Immature natural killer cell (primary cell): ENCODE results near the gene GJE1. TPM values are rescaled to one million over a fixed set of nuclear protein-coding genes. Genes with fewer than 3 reads are reported as not detected.

Source experiments
- DNase-seq, 3 donors: peaks; one replicate each; pipeline ENCODE4 v3.0.0; 2022; ENCODE audit warnings: mixed read lengths in 1 of 3
- H3K27ac Mint-ChIP-seq, 6 donors: one replicate each; pipeline ENCODE4 v1.8.0; 2020; ENCODE audit warnings: mixed read lengths in 6 of 6, mild to moderate bottlenecking in 5 of 6, inconsistent platforms in 4 of 6, moderate library complexity in 3 of 6
- H3K27me3 Mint-ChIP-seq, 3 donors: one replicate each; pipeline ENCODE4 v1.8.0; 2020 to 2021; ENCODE audit warnings: low read depth in 3 of 3, mild to moderate bottlenecking in 3 of 3, mixed read lengths in 3 of 3, moderate library complexity in 3 of 3, inconsistent platforms in 1 of 3
- H3K36me3 Mint-ChIP-seq, 3 donors: one replicate each; pipeline ENCODE4 v1.8.0; 2020; ENCODE audit warnings: mixed read lengths in 3 of 3, inconsistent platforms in 2 of 3, mild to moderate bottlenecking in 2 of 3
- H3K4me1 Mint-ChIP-seq, 2 donors: one replicate each; pipeline ENCODE4 v1.8.0; 2020; ENCODE audit warnings: inconsistent platforms in 2 of 2, mild to moderate bottlenecking in 2 of 2, mixed read lengths in 2 of 2, moderate library complexity in 1 of 2
- H3K4me3 Mint-ChIP-seq, 5 donors: one replicate each; pipeline ENCODE4 v1.8.0; 2020; ENCODE audit warnings: mild to moderate bottlenecking in 5 of 5, mixed read lengths in 5 of 5, inconsistent platforms in 3 of 5, moderate library complexity in 3 of 5
- H3K9me3 Mint-ChIP-seq, 6 donors: one replicate each; pipeline ENCODE4 v1.8.0; 2020; ENCODE audit warnings: mild to moderate bottlenecking in 6 of 6, mixed read lengths in 6 of 6, inconsistent platforms in 4 of 6, moderate library complexity in 3 of 6
- polyA plus RNA-seq, 3 donors: library from polyadenylated mRNA; unstranded; fragments of 300-500 nt; fragmentation: Illumina TruSeq; gene quantifications; one replicate each; pipeline ENCODE4 v1.2.3, GENCODE V29; 2021

Gene GJE1
- polyA plus RNA-seq, 3 donors from 2014 or later: not detected

GRCh38 chr6:142173980-142174379 is 41.3 kb downstream of the GJE1 start:
- H3K4me1 Mint-ChIP-seq: peaks cover 7 to 8% of the 10 kb centered on the region in 2 donors
- no peaks in the 10 kb centered on the region for H3K27me3 Mint-ChIP-seq
- no peak overlapping the region for H3K27ac Mint-ChIP-seq
- DNase-seq: no peak
- no peak overlapping the region for H3K4me3 Mint-ChIP-seq
- H3K9me3 Mint-ChIP-seq: peaks cover 7 to 13% (median 9%) of the 10 kb centered on the region in 6 donors
- peaks cover 51 to 61% (median 60%) of the 10 kb centered on the region in 3 donors for H3K36me3 Mint-ChIP-seq

DNA sequence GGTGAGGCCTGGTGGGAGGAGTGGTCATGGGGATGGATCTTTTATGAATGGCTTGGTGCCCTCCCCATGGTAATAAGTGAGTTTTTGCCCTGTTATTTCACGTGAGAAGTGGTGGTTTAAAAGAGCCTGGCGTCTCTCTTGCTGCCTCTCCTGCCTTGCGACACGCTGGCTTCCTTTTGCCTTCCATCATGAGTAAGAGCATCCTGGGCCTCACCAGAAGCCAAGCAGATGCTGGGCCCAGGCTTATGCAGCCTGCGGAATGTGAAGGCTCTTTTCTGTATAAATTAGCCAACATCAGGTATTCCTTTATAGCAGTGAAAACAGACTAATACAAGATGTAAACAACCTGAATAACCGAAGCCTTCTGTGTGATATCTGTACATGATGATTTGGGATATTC is 42.0 kb downstream of the GJE1 start:
- peaks cover 7 to 13% (median 9%) of the 10 kb centered on the region in 6 donors for H3K9me3 Mint-ChIP-seq
- H3K27me3 Mint-ChIP-seq: no peaks in the 10 kb centered on the region
- H3K4me1 Mint-ChIP-seq: peaks cover 7 to 8% of the 10 kb centered on the region in 2 donors
- no peak overlapping the region for H3K27ac Mint-ChIP-seq
- peaks cover 51 to 68% (median 67%) of the 10 kb centered on the region in 3 donors for H3K36me3 Mint-ChIP-seq
- DNase-seq: no peak
- H3K4me3 Mint-ChIP-seq: no peak overlapping the region

GRCh38 chr6:142178129-142178528 is 45.4 kb downstream of the GJE1 start:
- Mint-ChIP-seq H3K27me3 (no peaks in the 10 kb centered on the region), H3K4me1 (peaks cover 10 to 19% of the 10 kb centered on the region in 2 donors), H3K9me3 (peaks cover 7 to 13% (median 9%) of the 10 kb centered on the region in 6 donors), H3K4me3 (no peak overlapping the region), H3K36me3 (peaks cover 40 to 59% (median 51%) of the 10 kb centered on the region in 3 donors), H3K27ac (no peak overlapping the region)
- no peak for DNase-seq

GRCh38 chr6:142182004-142182403 is 49.3 kb downstream of the GJE1 start:
- DNase-seq: no peak
- no peak overlapping the region for H3K4me3 Mint-ChIP-seq
- no peaks in the 10 kb centered on the region for H3K27me3 Mint-ChIP-seq
- peaks cover 6 to 13% (median 9%) of the 10 kb centered on the region in 6 donors for H3K9me3 Mint-ChIP-seq
- peaks cover 17 to 29% (median 26%) of the 10 kb centered on the region in 3 donors for H3K36me3 Mint-ChIP-seq
- peaks cover 8 to 28% of the 10 kb centered on the region in 2 donors for H3K4me1 Mint-ChIP-seq
- no peak overlapping the region for H3K27ac Mint-ChIP-seq

- Mint-ChIP-seq H3K4me3 (no peak overlapping the region), H3K27me3 (no peaks in the 10 kb centered on the region), H3K4me1 (peaks cover 3 to 25% of the 10 kb centered on the region in 2 donors), H3K27ac (no peak overlapping the region), H3K9me3 (peaks cover 0 to 2% (median under 1%) of the 10 kb centered on the region in 6 donors), H3K36me3 (peaks cover 5 to 15% (median 13%) of the 10 kb centered on the region in 3 donors)
- DNase-seq: no peak
These were observed 50.6 kb downstream of the GJE1 start for GRCh38 chr6:142183351-142183750.

DNA sequence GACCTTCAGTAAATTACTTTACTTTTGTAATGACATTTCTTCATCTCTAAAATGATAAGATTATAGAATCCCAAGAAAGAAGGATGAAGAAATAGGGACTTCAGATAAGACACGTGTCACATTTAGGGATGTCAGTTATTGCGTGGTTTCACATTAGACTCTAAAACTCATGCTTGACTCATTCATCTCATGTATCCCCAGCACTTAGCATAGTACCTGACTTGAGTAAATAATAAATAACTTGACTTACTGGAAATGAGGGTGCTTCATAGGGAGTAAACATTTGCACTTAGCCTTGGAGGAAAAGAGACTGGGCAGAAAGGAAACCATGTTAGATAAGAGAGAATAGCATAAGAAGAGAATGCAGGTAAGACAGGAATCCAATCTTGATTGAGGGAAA is 51.6 kb downstream of the GJE1 start:
- no peak for DNase-seq
- Mint-ChIP-seq H3K27me3 (no peaks in the 10 kb centered on the region), H3K4me1 (peaks cover 3 to 29% of the 10 kb centered on the region in 2 donors), H3K27ac (no peak overlapping the region), H3K4me3 (no peak overlapping the region), H3K9me3 (no peaks in the 10 kb centered on the region), H3K36me3 (peaks cover 3 to 11% (median 7%) of the 10 kb centered on the region in 3 donors)

Other genes starting within 250 kb of the GJE1 start
- not detected for gene NMBR, start 14.2 kb downstream of the GJE1 start, polyA plus RNA-seq
- gene VTA1, start 14.3 kb downstream of the GJE1 start, polyA plus RNA-seq: 10 to 100 TPM; 38.9 to 83.1 (median 81.2) TPM
- gene ADGRG6, start 169.1 kb downstream of the GJE1 start, polyA plus RNA-seq: under 1 TPM in 1 of 3 donors, not detected in 2; 0.47 TPM